GM13977 (cell line): ENCODE measurements around the gene CUBN.

Experiments
- DNase-seq: peaks from one replicate; pipeline ENCODE4 v3.0.0; 2012; ENCODE audit warnings: low spot score
- in situ Hi-C: fragments of 300-500 bp; cut with MboI; formaldehyde crosslinking; loops from one replicate; pipeline ENCODE4 v1.12.0; 2022; ENCODE audit warnings: low sequenced_read_pairs, low pct_unique_long_range_greater_than_20kb, mixed read lengths, inconsistent platforms; ENCODE audit not compliant: unreplicated experiment
- TF ChIP-seq, protein P1 (sequence below): IDR thresholded peaks from 2 replicates; pipeline ENCODE4 v1.5.1; 2012; ENCODE audit warnings: mild to moderate bottlenecking, control low read depth; ENCODE audit not compliant: insufficient read depth; ENCODE audit errors: extremely low read depth, missing control alignments

CUBN gene

DNA sequence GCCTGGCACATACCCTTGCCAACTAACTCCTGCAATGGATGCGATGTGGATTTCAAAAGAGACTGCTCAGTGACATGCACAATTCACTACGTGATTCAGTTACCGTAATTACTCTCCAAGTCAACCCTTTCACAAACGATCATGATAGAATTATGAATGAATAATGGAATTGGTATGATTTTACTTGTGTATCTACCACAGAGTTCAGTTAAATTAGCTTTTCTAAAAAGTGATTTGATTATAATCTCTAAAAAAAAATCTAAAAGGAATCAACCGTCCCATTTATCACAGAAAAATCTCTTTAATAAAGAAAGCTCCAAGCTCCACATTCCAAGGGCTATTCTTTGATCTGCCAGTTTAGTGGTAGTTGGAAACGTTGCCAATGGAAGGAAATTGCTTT is 282.0 kb downstream of the CUBN start:
- in situ Hi-C loops: loop anchor here (10.0 to 25.0 kb wide), 2 partner anchors 407 to 590 kb away; no protein-coding TSS in a partner anchor
- DNase-seq: no peak
- TF ChIP-seq, protein P1, sequence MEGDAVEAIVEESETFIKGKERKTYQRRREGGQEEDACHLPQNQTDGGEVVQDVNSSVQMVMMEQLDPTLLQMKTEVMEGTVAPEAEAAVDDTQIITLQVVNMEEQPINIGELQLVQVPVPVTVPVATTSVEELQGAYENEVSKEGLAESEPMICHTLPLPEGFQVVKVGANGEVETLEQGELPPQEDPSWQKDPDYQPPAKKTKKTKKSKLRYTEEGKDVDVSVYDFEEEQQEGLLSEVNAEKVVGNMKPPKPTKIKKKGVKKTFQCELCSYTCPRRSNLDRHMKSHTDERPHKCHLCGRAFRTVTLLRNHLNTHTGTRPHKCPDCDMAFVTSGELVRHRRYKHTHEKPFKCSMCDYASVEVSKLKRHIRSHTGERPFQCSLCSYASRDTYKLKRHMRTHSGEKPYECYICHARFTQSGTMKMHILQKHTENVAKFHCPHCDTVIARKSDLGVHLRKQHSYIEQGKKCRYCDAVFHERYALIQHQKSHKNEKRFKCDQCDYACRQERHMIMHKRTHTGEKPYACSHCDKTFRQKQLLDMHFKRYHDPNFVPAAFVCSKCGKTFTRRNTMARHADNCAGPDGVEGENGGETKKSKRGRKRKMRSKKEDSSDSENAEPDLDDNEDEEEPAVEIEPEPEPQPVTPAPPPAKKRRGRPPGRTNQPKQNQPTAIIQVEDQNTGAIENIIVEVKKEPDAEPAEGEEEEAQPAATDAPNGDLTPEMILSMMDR: no peak

DNA sequence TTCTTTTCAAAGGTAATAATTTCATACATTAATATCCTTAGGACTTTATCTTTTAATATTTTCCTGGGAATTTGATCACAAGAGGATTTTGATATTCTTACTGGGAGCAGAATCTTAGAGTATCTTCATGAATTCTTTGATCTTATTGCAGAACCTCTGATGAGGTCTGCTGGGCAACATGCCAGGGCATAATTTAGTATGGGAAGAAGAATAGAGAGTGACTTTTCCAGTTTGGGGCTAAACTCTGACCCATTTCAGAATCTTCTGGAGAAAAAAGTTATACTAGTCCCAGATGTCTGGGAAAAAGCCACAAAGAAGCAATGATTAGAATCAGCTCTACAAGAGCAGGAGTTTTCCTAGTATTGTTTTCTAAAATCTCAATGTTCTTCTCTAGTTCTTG is 284.4 kb downstream of the CUBN start:
- TF ChIP-seq, protein P1: no peak
- in situ Hi-C loops: loop anchor here (10.0 to 25.0 kb wide), 2 partner anchors 410 to 592 kb away; no protein-coding TSS in a partner anchor
- DNase-seq: no peak

DNA sequence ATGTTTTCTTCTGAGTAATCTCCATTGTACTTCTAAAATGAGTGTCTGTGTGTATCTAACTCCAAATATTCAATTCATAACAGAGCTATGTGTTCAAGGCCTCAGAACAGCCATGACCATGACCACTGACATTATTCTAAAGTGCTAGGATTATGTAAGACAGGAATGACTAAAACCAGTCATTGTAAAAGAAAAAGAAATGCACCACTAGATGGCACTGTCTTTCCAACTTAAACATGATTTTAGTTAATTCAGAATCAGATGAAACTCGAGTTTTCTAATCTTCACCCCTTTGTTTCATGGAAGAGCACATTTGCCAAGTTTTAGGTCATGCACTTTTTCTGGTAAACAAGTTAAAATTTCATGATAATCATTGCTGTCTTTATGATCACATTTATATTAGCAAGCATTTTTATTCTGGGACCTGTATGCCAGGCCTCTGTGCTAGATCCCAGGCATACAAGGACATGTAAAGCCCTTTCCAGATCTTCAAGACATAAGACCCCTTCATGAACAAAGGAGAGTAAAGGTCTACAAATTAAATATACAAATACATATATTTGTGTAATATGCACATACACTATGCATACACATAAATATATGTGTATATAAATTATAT is 286.2 kb downstream of the CUBN start:
- peak; percentile 34 for DNase-seq
- in situ Hi-C loops: loop anchor here (10.0 to 25.0 kb wide), 2 partner anchors 411 to 594 kb away; no protein-coding TSS in a partner anchor
- TF ChIP-seq, protein P1: peak; percentile 52

DNA sequence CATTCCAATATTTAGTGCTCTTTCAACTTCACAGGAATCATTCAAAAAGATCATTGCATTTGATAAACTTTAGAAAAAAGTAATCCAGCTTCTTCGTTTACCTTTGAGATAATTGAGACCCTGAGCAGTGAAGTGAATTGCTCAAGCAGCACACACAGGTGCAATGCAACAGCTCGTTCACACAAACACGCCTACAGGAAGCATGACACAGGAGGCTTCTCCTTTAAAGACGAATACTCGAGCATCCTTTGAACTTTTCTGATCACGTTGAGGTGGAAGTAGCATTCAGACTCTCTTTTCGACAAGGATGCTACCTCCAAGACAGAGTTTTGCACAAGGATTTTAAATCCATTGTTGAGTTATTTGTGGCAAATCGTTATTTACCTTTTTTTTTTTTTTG is 294.4 kb downstream of the CUBN start:
- TF ChIP-seq, protein P1: no peak
- DNase-seq: no peak
- in situ Hi-C loops: loop anchor here (25.0 kb wide), 1 partner anchor 602 kb away; no protein-coding TSS in a partner anchor

DNA sequence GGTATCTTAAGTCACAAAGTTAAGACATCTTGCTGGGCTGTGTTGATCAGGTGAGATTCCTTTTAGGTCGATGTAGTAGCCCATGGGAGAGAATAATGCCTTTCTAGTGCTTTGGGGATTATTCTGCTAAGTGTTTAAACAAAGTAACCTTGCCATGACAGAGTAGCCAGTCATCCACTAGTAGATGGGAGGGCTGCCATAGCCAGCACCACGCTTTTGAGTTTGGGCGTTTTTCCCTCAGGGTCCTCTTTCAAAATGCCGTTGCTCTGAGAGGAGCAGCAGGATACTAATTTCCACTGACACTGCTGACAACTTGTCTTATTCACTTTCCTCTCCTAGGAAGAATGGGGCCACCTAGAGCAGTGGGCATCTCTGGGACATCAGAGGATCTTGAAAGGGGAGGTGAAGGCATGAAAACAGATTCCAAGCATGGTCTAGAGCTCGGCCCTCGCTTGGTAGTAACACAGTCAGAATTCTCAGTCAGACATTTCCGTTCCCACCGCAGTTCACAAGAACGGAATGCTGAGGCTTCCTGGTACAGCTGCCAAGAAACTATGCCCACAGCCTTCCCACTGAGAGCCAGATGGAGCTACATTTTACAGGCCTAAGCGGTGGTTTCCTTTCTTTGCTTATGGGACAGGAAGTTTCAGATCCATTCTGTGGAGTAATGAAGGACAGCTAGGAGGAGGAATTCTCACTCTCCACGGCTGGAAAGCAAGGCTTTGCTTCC is 297.1 kb downstream of the CUBN start:
- no peak for DNase-seq
- in situ Hi-C loops: loop anchor here (25.0 kb wide), 1 partner anchor 605 kb away; no protein-coding TSS in a partner anchor
- TF ChIP-seq, protein P1: no peak

DNA sequence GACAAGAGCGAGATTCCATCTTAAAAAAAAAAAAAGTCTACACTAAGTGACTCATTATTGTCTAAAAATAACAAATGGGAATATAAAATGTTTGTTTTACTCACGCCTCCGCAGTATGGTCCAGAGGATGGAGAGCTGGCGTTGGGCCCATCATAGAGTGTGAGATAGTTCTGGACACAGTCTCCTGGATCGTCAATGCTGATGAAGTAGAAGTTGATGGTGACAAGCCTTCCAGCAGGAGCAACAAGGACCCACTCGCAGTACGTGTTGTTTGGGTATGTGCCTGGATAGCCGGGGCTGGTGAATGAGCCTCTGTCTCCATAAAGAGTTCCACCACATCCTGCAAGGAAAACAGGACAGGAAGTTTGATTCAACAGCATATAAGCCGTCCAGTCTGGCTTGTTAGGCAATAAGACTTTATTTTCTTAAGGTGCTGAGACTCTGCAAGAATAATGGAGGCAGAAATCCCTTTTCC is 300.9 kb downstream of the CUBN start:
- DNase-seq: no peak
- in situ Hi-C loops: loop anchor here (25.0 kb wide), 1 partner anchor 609 kb away; no protein-coding TSS in a partner anchor

More for the DNA sequence above, 300.9 kb downstream of the CUBN start:
- TF ChIP-seq, protein P1: no peak
